ENCODE results near the gene DNM3.
"Not testable (repeated sequence)": the region's sequence is repeated elsewhere in the genome, so short reads cannot be mapped to it uniquely, and the experiment has no call there.

DNM3 gene

DNA sequence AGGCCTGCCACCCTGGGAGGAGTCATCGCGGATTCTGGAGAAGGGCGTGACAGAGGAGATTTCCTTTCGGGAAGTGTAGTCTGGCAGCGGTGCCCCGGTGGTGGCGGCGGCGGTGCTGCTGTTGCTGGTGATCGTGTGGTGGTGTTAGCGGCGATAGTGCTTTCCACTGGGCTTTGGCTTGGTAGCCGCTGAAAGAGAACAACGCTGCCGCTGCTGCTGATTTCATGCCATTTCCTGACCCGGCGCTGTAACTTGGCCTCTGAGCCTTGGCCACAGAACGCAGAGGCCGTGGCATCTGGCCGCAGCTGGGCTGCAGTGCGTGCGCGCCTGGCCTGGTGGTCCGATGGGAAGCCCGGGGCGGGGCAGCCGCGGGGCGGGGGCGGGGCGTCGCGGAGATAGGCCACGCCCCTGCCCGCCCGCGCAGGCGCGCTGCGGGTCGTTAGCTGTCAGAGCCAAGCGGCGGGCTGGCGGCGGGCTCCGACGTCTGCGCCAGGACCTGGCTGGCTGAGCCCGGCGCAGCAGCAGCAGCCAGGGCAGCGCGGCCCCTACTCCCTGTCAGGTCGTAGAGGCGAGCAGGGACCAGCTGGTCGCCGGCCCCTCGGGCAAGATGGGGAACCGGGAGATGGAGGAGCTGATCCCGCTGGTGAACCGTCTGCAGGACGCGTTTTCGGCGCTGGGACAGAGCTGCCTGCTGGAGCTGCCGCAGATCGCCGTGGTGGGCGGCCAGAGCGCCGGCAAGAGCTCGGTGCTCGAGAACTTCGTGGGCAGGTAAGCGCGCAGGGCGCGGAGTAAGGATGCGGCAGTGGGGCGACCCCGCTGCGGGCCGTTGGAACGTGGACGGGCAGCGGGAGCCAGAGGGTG lies at the start of gene DNM3:
TSS of gene DNM3 (plus strand) at position 449 of the 861 bp plus-strand sequence. CDS start at position 608, 159 bp downstream.
- DNase-seq = peak; percentile 92

DNA sequence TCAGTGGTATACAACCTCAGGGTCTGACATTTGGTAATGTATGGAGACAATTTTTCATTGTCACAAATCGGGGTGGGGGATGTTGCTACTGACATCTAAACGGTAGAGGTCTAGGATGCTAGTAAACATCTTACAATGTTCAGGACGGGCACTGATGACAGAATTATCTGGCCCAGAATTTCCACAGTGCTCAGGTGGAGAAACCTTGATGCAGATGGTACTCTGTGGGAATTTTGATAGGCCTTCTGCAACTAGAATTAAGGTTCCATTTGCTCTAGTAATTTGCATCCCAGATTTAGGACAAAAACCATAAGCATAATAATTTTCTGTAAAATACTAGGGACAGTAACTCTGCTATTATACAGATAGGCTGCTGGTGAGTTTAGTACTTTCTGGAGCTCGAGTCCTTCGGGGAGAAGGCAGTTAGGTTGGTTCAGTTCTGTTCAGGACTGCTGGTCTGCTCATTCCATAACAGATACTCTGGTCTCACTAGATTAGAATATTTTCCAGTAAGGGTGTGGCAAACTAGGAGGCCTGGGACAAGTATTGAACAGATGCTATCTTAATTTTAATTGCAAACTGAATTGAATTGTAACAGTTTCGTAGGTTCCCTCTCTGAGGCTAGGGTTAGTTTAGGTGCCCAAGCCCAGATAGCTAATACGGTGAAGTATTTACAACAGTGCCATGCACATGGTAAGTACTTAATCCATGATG lies 48.5 kb upstream of the DNM3 start:
- DNase-seq = no peak

DNA sequence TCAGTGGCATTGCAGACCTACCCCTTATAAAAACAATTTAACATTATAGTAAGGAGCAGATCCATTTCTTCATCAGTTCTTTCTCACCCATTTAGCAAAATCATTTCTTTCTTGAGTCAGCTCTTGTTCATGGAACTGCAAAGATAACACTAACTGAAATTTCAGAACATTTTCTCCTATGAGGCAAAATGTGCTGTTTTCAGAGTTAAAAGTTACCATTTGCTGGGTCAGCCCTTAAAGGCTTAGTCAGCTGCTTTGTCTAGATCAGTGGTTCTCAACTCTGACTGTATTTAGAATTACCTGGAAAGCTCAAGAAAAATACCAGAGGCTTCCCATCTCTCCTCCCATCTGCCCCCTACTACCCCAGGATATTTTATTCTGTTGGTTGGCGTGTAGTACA lies 47.7 kb upstream of the DNM3 start:
- DNase-seq = no peak

DNA sequence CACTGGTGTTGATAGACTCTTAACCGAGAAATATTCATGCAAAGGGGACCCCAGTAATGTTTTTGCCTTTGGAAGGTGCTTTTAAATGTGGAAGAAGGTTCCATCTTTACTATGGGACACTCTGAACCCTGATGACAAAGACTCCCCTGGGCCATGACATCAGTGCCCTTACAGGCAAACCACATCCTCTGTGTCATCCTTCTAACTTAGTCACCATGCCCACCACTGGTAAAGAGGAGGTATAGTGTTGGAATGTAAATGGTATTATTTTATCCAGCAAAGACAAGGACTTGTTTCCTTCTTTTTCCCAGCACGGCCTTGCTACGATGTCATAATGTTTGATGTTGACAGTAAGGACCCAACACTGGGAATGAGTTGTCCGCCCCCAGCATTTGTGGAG lies 47.2 kb upstream of the DNM3 start:
- no peak for DNase-seq

DNA sequence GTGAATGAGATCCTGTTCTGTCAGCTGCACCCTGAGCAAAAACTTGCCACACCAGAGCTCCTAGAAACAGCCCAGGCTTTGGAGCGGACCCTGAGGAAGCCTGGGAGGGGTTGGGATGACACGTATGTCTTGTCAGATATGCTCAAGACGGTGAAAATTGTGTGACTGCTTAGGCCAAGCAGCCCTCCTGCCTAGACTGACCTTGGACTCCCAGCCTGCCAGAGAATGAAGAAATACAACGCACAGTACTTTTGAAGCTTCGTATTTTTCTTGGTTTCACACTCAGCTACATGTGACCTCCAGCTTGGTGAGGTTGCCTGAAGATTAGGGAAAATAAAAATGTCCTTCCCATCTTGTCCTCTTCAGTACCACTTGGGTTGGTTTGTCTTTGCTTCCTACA lies 44.7 kb upstream of the DNM3 start:
- DNase-seq = no peak

DNA sequence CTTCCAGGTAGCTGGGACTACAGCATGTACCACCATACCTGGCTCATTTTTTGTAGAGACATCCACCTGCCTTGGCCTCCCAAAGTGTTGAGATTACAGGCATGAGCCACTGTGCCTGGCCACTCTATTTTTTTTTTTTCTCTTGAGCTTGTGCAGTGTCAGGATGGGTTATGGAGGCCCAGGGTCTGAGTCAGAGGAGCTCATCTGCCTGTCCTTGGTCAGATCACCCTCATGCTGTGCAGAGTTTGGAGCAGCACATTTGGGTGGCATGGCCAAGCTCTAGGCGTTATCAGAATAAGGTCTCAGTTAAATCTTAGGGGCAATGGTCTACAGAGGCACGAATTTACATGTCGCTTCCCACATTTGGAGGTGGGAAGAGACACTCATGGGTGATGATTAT lies 43.0 kb upstream of the DNM3 start:
- no peak for DNase-seq

DNA sequence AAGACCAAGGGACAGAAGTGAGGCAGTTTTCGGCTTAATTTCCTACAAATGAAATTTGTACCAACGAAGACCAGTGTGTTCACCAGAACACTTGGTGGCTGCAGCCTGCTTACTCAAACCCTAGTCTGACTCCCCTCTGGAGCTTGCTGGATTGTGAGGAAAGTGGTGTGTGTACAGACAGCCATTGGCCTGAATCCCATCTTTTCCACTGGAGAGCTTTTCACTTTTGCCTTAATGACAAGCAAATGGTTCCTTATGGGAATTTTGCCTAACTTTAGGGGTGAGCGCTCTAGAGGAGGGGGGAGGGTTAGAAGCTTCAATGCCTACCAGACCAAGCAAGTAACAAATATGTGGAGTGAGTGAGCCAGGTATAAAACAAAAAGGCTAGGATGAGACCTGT lies 42.5 kb upstream of the DNM3 start:
- DNase-seq = no peak

DNA sequence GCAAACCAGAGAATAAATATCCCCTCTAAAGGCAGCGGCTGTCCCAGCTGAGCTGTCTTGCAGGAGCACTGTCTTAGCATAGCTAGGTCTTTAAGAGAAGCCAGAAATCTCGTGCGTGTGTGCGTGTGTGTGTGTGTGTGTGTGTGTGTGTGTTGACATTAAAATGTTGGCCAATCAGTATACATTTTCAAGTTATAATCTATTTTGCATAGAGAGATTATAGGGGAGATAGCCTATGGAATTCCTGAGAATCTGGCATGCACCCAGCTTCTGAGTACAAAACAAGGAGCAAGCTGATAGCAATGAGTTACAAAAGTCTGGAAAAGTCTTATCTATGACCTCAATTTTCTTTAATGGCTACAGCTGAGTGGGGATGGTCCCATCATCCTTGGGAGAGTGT lies 42.1 kb upstream of the DNM3 start:
- DNase-seq = no peak

DNA sequence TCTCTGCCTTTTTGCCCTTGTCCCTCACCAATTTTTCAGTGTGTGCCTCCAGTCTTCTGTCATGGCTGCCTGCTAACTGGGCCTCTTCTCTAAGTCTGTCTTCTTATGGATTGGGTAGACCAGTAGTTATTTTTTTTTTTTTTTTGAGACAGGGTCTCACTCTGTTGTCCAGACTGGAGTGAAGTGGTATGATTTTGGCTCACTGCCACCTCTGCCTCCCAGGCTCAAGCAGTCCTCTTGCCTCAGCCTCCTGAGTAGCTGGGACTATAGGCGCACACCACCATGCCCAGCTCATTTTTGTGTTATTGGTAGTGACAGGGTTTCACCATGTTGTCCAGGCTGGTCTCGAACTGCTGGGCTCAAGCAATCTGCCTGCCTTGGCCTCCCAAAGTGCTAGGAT lies 41.6 kb upstream of the DNM3 start:
- not testable (repeated sequence) for DNase-seq

DNA sequence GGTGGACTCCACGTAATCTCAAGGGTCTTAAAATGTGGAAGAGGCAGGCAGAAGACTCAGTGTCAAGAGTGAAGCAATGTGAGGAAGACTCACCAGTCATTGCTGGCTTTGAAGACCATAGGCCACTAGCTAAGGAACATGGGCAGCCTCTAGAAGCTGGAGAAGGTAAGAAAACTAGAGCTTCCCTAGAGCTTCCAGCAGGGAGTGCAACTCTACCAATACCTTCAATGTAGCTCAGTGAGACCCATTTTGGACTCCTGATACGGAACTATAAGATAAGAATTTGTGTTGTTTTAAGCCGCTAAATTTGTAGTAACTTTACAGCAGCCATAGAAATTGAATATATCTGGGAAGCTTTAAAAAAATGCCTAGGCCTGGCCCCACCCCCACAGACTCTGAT lies 41.0 kb upstream of the DNM3 start:
- DNase-seq = no peak

DNA sequence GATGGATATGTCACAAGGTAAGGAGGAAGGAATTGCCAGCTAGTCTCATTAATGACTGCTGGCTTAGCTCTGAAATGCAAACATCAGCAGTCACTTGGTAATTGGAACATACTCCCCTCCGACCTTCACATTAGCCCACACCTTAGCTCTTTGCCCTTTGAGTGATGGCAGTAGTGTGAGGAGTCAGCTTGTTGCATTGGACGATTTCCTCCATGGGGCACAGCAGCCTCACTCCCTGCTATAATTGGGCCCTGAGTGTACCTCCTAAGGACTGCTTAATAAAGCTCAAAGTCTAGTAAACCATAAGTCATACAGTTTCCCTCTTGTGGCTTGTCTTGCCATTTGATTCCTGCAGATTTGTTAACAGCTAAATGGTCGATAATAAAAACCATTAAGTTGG lies 40.4 kb upstream of the DNM3 start:
- DNase-seq = no peak

DNA sequence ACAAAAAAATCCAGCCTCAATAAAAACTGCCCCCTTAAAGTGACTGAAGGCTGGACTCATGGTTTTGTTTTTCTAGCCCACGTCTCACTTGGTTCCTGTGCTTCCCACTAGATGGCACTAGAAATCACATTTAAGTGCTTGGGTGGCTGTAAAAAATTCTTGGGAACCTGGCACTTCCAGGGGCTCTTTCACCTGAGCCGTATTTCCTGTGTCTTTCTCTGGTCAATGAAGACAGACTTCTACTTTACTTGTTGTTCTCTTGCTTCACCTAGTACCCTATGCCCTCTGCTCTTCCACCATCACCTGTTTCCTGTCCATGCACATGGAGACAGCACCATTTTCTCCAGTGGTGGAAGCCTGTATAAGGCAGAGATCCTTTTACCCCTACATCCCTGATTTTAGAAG lies 39.8 kb upstream of the DNM3 start:
- DNase-seq = peak; percentile 44

DNA sequence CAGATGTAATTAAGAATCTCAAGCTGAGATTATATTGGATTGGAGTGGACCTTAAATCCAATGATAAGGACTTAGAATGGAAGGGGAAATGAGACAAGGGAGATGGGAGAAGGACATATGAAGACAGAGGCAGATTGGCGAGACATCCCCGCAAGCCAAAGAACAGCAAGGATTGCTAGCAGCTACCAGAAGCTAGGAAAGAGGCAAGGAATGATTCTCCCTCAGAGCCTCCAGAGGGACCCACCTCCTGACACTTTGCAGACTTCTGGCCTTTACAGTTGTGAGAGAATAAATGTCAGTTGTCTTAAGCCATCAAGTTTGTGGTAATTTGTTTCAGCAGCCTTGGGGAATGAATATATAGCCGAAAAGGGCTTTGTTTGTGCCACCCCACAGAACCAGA lies 39.1 kb upstream of the DNM3 start:
- no peak for DNase-seq

DNA sequence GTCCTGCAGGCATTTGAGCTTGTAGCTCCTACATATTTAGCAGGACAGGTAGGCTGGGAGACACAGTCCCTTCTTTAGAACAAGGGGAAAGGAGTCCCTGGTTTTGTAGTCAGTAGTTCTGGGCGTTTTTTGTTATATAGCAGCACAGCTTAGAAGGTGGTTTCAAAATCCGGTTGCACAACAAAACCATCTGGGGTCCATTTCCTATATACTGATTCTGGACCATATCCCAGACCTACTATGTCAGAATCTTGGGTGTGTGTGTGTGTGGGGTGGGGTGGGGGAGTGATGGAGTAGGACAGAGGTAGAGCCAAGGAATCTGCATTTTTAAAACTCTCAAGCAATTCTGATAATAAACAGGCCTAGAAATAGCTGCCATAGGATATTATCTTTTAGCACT lies 38.3 kb upstream of the DNM3 start:
- no peak for DNase-seq

DNA sequence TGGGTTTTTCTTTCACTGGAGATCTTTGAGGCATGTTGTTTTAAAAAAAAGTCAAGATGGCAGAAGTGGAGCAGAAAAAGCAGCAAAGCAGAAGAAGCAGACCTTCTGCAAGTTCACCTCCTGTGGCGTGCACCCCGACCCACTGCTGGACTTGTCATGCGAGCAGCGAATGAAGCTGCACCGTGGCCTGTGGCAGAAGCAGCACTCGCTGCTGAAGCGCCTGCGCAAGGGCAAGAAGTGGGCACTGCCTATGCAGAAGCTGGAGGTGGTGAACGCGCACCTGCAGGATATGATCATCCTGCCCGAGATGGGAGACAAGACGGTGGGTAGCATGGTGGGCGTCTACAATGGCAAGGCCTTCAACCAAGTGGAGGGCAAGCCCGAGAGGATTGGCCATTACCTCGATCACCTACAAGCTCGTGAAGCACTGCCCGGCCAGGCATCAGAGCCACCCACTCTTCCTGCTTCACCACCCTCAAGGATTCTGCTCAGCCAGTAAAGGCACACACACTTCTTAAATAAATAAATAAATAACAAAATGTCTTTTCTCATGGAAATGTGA lies 37.8 kb upstream of the DNM3 start:
- no peak for DNase-seq

DNA sequence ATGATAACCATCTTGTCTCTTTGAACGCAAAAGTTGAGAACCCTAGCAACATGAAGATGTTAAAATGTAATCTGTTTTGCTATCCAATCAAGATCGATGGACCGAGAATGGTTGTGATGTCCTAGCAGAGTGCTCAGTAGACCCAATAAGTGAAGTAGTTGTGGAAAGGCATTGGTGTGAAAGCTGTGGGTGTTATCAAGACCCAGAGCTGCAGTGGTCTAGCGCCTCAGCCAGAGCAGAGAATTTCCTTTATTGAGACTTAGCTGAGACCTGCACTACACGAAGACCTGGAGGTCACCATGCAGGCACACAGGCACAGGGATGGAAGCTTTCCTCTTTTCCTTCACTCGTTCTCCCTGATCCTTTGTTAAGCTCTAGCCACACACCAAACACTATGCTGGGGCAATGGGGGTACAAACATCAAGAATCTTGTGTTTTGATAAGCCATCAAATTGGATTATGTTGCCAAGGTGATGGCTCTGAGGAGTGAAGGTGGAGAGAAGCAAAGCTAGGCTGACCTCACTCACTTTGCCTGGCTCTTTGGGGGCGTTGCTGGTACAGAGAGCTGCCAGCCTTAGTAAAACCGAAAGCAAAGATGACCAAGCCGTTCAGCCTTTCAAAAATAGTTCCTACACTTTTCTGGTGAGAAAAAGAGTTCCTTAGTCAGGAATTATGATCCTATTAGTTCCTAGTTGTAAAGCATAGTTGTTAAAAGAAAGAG lies 35.7 kb upstream of the DNM3 start:
- no peak for DNase-seq

DNA sequence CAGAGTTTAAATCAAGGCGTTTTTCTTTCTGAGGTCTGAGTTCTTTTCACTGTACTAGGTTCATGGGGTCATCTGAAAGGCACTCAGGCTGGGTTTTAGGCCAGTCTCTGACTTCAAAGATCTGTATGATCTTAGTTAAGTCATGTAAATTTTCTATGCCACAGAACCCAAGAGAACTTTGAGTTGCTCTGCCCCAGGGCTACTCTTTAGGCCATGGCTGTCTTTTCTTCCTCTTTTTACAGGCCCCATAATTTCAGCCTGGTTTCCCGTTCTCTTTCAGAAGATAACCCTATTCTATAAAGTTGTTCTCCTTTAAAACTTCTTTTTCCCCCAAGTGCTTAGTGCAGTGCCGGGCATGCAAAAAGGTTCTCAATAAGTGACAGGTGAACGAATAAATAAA lies 33.7 kb upstream of the DNM3 start:
- DNase-seq = no peak

DNA sequence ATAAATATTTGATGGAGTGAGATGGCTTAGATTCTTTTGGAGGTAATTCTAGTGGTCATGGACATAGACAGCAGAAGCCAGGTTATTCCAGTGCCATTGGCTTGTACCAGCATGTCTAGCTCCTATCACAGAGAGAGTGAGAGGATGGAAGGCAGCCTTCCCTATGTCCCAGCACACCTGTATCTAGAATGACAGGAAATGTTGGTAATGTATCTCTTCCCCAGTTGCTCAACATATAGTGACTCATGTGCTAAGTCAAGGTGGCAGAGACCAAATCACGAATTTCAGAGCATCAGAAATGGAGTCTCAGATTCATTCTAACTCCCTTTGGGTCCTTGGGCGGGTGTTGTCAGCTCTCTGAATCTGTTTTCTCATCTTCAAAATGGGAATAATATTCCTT lies 31.5 kb upstream of the DNM3 start:
- no peak for DNase-seq

DNA sequence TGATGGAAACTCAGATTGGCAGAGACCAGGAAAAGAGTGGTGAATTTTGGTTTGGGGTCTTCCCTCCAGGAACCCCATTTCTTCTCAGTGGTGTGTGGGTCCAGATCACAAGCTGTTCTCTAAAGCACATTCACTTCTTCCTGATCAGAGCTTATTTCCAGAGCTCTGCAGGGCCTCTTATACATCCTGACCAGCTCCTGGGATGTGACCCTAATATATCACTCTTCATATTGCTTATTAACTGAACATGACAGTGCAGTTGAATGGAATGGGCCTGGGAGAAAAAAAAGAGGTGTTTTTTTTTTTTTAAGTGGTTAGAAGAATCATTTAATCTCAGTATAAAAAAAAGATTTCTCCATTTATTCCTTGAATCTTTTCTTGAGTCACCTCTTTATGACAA lies 29.6 kb upstream of the DNM3 start:
- DNase-seq = no peak

DNA sequence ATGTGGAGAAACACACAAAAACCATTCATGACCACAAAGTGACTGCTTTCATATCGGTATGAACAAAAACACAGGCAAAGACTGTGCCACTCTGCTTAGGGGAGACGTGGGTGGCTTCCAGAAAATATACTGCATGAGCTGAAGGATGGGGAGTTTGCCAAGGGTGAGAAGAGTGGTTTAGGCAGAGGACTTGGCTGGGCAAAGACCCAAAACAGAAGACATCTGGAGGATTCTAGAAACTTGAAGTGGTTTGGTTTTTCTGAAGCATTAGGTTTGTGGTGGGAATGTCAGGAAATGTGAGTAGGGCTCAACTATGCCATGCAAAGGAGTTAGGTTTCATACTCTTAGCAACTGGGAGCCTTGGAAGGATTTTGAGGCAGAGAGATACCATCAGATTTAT lies 26.6 kb upstream of the DNM3 start:
- no peak for DNase-seq

DNA sequence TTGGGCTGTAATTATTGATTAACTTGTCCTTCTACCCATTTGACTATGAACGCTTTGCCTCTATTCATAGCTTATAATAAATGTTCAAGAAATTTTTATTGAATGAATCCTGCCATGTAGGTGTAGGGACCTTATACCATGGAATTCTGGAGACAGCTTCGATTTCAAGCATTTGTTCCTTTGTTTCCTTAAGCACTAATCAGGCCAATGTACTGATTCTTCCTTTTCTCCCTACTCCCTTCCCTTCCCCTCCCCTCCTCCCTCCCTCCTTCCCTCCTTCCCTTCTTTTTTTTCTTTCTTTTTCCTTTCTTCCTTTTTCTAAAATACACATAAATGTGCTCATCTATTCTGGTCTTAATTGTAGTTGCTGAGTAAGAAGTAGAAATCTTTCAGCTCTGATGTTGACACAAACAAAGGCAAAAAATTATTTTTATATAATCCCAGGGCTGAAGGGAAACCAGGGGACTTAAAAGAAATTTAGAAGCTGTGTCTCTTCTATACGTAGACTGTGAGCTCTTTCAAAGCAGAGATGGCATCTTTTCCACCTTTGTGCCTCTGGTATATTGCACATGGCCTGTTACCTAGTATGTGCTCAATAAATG lies 24.9 kb upstream of the DNM3 start:
- DNase-seq = no peak

DNA sequence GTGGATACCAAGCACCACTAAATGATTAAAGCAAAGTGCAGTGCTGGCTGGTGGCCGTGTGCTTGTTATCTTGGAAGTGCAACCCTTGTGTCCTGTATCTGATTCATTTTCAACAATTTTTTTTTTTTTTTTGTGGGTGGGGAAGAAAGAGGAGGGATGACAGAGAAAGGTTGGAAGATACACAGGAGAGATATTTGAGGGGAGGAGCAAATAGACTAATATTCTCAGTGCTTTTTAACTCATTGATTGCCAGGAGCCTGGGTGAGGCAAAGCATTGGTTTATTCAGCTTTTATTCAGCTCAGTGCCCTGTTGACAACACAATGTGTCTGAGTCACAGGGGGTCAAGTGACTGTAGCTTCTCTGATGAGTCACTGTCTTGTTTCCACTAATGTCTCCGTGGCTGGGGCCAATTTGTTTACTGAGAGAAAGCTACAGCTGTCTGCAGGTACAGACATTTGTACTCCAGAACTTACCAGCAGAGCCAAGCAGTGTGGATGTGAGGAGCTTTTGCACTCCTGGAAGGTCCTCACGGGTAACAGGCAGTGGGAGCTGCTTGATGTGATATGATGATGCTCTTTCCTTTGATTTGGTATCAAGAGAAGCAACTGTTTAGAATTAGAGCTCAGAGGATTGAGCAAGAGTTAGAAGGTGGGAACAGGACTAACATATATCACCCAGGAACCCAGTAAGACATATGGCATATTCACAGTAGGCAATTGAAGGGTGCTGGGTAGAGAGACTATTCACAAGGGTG lies 23.6 kb upstream of the DNM3 start:
- no peak for DNase-seq

All from NCI-H1092 treated with DMSO at 0.1 percent for 48 hours (cell line).